ACC112 (cell line): Measurements from ENCODE around the gene CLN5.

Source experiments
- H2AFZ ChIP-seq: fragments of 200-600 bp; sonication (generic); one replicate; pipeline ENCODE4 v1.6.0; 2017; ENCODE audit warnings: antibody characterized with exemption, low read length; ENCODE audit not compliant: unreplicated experiment
- H3K27ac ChIP-seq: fragments of 200-600 bp; sonication (generic); 2 replicates; pipeline ENCODE4 v1.5.1; 2014; ENCODE audit warnings: low read depth, mild to moderate bottlenecking, antibody characterized with exemption, low read length, moderate library complexity
- H3K27me3 ChIP-seq: fragments of 200-600 bp; sonication (generic); 2 replicates; pipeline ENCODE4 v1.6.1; 2014; ENCODE audit warnings: mild to moderate bottlenecking, antibody characterized with exemption, low read length, moderate library complexity, mixed read lengths; ENCODE audit not compliant: insufficient read depth
- H3K36me3 ChIP-seq: fragments of 200-600 bp; sonication (generic); 2 replicates; pipeline ENCODE4 v1.6.1; 2016; ENCODE audit warnings: mild to moderate bottlenecking, antibody characterized with exemption, low read length, moderate library complexity, mixed read lengths; ENCODE audit not compliant: insufficient read depth
- H3K4me1 ChIP-seq: fragments of 200-600 bp; sonication (generic); one replicate; pipeline ENCODE4 v1.6.1; 2016; ENCODE audit warnings: low read length, mixed read lengths; ENCODE audit not compliant: insufficient read depth, unreplicated experiment, control insufficient read depth
- H3K4me3 ChIP-seq: fragments of 200-600 bp; sonication (generic); 2 replicates; pipeline ENCODE4 v1.5.1; 2014; ENCODE audit warnings: mild to moderate bottlenecking, low read depth, low read length
- H3K79me2 ChIP-seq: fragments of 200-600 bp; sonication (generic); one replicate; pipeline ENCODE4 v1.6.0; 2016; ENCODE audit warnings: low read length; ENCODE audit not compliant: control insufficient read depth, unreplicated experiment, insufficient read depth

Gene CLN5

DNA sequence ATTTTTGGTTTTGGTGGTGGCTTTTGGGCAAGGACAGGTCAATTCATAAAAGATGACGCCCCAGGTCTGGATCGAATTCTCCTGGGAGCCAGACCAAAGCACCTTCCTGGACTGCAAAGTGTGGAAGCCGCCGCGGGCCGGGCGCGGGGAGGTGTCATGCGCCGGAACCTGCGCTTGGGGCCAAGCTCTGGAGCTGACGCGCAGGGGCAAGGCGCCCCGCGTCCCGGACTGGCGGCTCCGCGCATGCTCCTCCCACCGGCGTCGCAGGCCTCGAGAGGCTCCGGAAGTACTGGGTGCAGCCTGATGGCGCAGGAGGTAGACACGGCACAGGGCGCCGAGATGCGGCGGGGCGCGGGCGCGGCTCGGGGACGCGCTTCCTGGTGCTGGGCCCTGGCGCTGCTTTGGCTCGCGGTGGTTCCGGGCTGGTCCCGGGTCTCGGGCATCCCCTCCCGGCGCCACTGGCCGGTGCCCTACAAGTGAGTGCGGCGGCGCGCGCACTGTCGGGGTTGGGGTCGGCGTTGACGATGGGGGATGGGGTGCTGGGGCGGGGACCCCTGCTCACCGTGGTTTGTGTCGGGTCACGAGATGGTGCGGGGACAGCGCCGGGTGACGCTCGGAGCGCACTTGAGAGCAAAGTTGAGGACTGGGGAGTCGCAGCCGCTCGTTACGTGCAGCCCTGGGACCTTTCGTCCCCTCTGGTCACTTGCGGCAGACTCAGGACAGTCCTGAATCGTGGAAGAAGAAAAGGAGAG lies at the start of gene CLN5:
Gene CLN5, plus strand, starts transcription at position 286 of the 752 bp plus-strand sequence. Its CDS starts 18 bp downstream, at position 304.
- Histone ChIP-seq H3K4me1 (peaks cover 26% of the 10 kb centered on the region), H3K4me3 (peak within 1 kb of the TSS; percentile 84), H3K36me3 (peaks cover 5% of the 10 kb centered on the region), H3K27ac (peak within 1 kb of the TSS; percentile 79), H2AFZ (peak within 1 kb of the TSS; percentile 90), H3K27me3 (no peaks in the 10 kb centered on the region), H3K79me2 (peaks cover 25% of the 10 kb centered on the region)

DNA sequence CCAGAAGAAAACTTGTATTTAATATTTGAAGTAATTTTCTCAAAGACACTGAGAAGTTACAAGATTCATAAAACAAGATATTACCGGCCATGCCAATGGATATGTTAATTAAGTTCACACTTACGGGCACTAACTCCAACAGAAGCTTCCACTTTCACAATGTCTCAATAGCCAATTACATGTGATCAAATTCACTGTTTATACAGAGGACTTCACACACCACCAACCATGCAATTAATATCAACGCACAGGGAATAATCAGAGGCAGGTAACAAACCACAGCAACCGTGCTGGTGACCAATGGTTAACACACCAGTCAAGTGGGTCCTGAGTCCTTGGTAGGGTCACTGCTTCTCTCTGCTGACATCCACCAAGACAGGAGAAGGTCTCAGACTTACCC lies 49.5 kb upstream of the CLN5 start:
- no peak overlapping the region for H2AFZ ChIP-seq
- H3K4me1 ChIP-seq = peaks cover 39% of the 10 kb centered on the region
- no peak overlapping the region for H3K27ac ChIP-seq
- no peaks in the 10 kb centered on the region for H3K27me3 ChIP-seq
- H3K4me3 ChIP-seq = no peak overlapping the region
- no peaks in the 10 kb centered on the region for H3K79me2 ChIP-seq
- H3K36me3 ChIP-seq = no peaks in the 10 kb centered on the region

DNA sequence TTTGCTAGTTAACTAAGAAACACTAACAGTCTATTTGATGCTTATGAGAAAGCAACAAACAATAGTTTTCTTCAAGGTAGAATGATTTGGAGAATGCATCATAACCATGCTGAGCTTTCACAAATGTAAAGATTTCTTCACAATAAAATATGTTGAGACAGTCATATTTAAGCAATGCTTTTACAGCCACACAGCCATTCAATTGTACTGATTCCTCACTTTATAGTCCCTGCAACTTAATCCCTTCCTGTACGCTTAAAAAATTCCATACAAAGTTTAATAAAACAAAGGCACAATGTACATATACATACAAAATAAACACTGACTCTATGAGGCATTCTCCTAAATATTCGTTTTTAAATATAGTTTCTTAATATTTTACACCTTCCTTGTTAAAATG lies 48.2 kb upstream of the CLN5 start:
- no peaks in the 10 kb centered on the region for H3K79me2 ChIP-seq
- H3K27ac ChIP-seq = no peak overlapping the region
- H3K27me3 ChIP-seq = no peaks in the 10 kb centered on the region
- no peak overlapping the region for H3K4me3 ChIP-seq
- no peak overlapping the region for H2AFZ ChIP-seq
- H3K4me1 ChIP-seq = peaks cover 28% of the 10 kb centered on the region
- no peaks in the 10 kb centered on the region for H3K36me3 ChIP-seq

DNA sequence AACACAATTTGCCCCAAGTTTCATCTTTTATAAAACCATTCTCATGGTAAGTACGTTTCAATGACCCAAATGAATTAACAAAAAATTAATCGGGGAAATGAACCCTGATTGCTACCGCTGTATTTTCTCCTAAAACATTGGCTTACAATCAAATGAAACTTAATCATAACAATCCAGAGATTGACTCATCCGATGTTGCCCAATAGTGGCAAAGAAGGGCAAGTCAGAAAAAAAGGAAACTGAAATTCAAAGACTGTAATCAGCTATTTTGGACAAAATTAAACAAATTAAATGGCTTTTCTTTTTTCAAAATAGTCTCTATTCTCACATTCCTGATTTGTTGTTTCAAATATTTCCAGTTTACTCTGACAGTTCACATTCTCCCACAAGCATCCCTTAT lies 47.4 kb upstream of the CLN5 start:
- Histone ChIP-seq H2AFZ (peak overlapping the region; percentile 85), H3K4me3 (no peak overlapping the region), H3K79me2 (no peaks in the 10 kb centered on the region), H3K27ac (peak overlapping the region; percentile 58), H3K4me1 (peaks cover 20% of the 10 kb centered on the region), H3K27me3 (no peaks in the 10 kb centered on the region), H3K36me3 (no peaks in the 10 kb centered on the region)

DNA sequence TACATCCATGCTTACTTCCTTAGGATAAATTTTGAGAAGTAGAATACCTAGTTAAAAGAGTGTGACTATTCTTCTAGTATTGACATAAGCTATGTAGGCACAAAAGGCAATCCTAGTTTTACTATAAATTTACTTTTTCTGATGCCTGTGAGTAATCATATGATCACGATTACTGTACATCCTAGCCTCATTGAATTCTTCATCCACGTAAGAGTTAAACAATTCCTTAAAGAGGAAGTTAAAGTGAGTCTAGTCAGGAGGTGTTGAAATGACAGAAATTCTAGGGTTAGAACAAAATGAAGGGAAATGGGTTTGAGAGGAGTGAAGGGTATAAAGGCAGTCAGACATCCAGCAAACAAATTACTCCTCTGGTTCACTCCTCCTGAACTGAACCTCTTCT lies 43.7 kb upstream of the CLN5 start, which contains the start of gene ACOD1:
Gene ACOD1, plus strand, starts transcription at position 363 of the 400 bp plus-strand sequence. CDS start 48 bp downstream, outside the sequence.
- Histone ChIP-seq H2AFZ (no peak within 1 kb of the TSS), H3K4me3 (no peak within 1 kb of the TSS), H3K36me3 (no peaks in the 10 kb centered on the region), H3K79me2 (no peaks in the 10 kb centered on the region), H3K27me3 (no peaks in the 10 kb centered on the region), H3K4me1 (peaks cover 14% of the 10 kb centered on the region), H3K27ac (no peak within 1 kb of the TSS)

DNA sequence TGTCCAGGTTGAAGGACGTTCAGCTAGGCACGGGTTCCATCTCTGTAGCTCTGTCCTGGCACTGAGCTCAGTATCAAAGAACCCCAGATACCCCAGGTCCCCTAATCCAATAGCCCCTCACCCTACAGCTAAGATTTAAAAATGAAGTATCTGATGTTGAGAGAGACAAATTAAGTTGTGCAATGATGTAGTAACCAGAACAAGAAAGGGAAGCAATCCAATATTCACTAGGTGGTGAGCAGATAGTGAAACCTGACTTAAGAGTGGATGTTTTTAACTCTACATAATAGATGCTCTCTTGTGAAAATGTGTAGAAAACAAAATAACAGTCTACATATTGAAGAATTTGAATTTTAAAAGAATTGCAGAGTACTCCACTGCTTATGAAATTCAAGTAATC lies 41.8 kb upstream of the CLN5 start:
- no peaks in the 10 kb centered on the region for H3K27me3 ChIP-seq
- no peaks in the 10 kb centered on the region for H3K36me3 ChIP-seq
- H2AFZ ChIP-seq = no peak overlapping the region
- H3K27ac ChIP-seq = no peak overlapping the region
- no peak overlapping the region for H3K4me3 ChIP-seq
- H3K79me2 ChIP-seq = no peaks in the 10 kb centered on the region
- H3K4me1 ChIP-seq = peaks cover 4% of the 10 kb centered on the region

DNA sequence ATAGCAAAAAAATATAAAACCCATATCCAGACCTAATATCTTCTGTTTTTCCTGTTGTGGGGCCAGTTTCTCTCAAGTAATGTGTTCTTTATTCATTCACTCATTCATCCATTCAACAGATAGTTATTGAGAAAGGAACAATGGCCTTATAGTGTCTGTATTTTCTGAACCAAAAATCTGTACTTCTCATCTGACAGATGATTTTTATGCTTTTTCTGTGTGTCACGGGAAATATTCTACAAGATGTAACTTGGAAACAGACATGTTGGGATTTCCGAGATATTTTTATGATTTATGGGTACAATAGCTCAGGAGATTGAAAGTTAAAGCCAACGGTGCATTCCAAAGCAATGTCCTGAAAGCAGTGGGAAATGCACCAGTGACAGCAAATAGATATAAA lies 37.9 kb upstream of the CLN5 start:
- Histone ChIP-seq H2AFZ (no peak overlapping the region), H3K27ac (no peak overlapping the region), H3K36me3 (no peaks in the 10 kb centered on the region), H3K79me2 (no peaks in the 10 kb centered on the region), H3K27me3 (no peaks in the 10 kb centered on the region), H3K4me3 (no peak overlapping the region), H3K4me1 (no peaks in the 10 kb centered on the region)

DNA sequence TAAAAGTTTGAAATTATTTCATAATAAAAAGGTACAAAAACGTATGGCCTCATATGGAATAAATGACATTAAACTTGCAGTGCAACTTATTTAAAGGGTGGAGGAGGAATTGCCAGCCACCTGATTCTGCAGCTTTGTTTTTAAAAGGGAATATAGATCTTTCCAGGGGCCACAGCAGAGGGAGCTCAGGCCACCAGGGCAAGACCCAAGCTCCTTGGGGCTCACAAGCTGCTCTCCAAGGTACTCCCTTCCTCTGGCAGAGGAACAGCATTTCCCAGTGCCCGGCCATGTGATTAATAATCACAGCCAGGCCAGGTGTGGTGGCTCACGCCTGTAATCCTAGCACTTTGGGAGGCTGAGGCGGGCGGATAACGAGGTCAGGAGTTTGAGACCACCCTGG lies 37.3 kb upstream of the CLN5 start:
- H3K27me3 ChIP-seq = no peaks in the 10 kb centered on the region
- H3K36me3 ChIP-seq = no peaks in the 10 kb centered on the region
- H3K4me1 ChIP-seq = no peaks in the 10 kb centered on the region
- H3K4me3 ChIP-seq = no peak overlapping the region
- H3K27ac ChIP-seq = no peak overlapping the region
- H3K79me2 ChIP-seq = no peaks in the 10 kb centered on the region
- no peak overlapping the region for H2AFZ ChIP-seq

DNA sequence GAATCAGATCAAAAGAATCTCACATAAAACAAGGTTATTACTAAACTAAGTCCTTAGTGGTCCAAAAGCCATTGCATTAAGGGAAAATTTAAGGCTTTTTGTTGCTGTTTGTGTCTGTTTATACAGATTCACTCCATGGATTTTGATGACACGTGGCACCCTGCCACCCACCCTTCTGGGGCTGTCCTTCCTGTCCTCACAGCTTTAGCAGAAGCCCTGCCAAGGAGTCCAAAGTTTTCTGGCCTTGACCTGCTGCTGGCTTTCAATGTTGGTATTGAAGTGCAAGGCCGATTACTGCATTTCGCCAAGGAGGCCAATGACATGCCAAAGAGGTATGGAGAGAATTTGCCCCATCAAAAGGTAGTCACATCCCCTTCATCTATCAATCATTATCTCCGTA lies 36.7 kb upstream of the CLN5 start:
- Histone ChIP-seq H3K27me3 (no peaks in the 10 kb centered on the region), H3K79me2 (no peaks in the 10 kb centered on the region), H3K4me1 (no peaks in the 10 kb centered on the region), H2AFZ (no peak overlapping the region), H3K27ac (no peak overlapping the region), H3K4me3 (no peak overlapping the region), H3K36me3 (no peaks in the 10 kb centered on the region)

DNA sequence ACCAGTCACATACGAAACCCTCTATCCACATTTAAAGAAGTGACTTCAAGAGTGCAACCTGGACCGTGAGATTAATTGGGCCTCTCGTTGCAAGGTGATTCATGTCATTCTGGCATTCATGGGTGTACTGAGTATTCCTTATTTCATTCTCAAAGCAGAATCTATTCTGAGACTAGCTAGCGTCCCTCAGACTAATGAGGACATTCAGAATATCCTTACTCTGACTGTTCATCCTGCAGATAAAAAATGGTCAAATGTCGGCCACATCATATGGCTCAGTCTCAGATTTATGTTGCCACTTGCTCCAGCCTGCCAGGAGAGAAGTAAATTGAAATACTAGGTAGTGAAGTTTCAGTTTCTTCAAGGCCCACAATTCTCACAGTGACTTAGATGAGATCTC lies 36.2 kb upstream of the CLN5 start:
- no peaks in the 10 kb centered on the region for H3K4me1 ChIP-seq

DNA sequence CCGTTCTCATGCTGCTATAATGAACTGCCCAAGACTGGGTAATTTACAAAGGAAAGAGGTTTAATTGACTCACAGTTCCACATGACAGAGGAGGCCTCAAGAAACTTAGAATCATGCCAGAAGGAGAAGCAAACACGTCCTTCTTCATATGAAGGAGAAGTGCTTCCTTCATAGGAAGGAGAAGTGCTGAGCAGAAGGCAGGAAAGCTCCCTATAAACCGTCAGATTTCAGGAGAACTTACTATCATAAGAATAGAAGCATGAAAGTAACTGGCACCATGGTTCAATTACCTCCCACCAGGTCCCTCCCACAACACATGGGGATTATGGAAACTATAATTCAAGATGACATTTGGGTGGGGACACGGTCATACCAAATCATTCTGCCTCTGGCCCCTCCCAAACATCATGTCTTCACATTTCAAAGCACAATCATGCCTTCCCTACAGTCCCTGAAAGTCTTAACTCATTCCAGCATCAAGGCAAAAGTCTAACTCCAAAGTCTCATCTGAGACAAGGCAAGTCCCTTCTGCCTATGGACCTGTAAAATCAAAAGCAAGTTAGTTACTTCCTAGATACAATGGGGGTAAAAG lies 32.9 kb upstream of the CLN5 start:
- H2AFZ ChIP-seq = no peak overlapping the region
- H3K27ac ChIP-seq = no peak overlapping the region

More for the DNA sequence above, 36.2 kb upstream of the CLN5 start:
- H3K36me3 ChIP-seq = no peaks in the 10 kb centered on the region
- no peak overlapping the region for H2AFZ ChIP-seq
- H3K79me2 ChIP-seq = no peaks in the 10 kb centered on the region
- no peaks in the 10 kb centered on the region for H3K27me3 ChIP-seq
- no peak overlapping the region for H3K27ac ChIP-seq
- H3K4me3 ChIP-seq = no peak overlapping the region

More for the DNA sequence above, 32.9 kb upstream of the CLN5 start:
- Histone ChIP-seq H3K27me3 (no peaks in the 10 kb centered on the region), H3K36me3 (no peaks in the 10 kb centered on the region), H3K79me2 (no peaks in the 10 kb centered on the region), H3K4me3 (no peak overlapping the region), H3K4me1 (no peaks in the 10 kb centered on the region)
